Measurements from ENCODE around the gene RAD51C. TPM values are rescaled to one million over a fixed set of nuclear protein-coding genes. Genes with fewer than 3 reads are reported as not detected.
"Not testable (repeated sequence)": the region's sequence is repeated elsewhere in the genome, so short reads cannot be mapped to it uniquely, and the experiment has no call there.

The RAD51C gene
- total RNA-seq, 1 donor from 2014 or later: 73.6 TPM

DNA sequence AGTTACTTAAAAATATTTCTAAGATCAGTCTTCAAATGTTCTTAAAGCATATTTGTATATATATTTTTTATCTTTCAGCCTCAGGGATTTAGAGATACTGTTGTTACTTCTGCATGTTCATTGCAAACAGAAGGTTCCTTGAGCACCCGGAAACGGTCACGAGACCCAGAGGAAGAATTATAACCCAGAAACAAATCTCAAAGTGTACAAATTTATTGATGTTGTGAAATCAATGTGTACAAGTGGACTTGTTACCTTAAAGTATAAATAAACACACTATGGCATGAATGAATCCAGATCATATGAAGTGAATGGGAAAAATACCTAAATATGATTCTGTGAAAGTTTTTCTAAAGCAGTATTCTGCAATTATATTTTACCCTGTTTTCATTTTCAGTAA lies 41.6 kb downstream of the RAD51C start:
- no peak overlapping the region for H3K4me3 ChIP-seq (ENCODE audit: low read depth, low read length)
- no peak for DNase-seq (ENCODE audit: low read depth)
- TF ChIP-seq, protein P1, sequence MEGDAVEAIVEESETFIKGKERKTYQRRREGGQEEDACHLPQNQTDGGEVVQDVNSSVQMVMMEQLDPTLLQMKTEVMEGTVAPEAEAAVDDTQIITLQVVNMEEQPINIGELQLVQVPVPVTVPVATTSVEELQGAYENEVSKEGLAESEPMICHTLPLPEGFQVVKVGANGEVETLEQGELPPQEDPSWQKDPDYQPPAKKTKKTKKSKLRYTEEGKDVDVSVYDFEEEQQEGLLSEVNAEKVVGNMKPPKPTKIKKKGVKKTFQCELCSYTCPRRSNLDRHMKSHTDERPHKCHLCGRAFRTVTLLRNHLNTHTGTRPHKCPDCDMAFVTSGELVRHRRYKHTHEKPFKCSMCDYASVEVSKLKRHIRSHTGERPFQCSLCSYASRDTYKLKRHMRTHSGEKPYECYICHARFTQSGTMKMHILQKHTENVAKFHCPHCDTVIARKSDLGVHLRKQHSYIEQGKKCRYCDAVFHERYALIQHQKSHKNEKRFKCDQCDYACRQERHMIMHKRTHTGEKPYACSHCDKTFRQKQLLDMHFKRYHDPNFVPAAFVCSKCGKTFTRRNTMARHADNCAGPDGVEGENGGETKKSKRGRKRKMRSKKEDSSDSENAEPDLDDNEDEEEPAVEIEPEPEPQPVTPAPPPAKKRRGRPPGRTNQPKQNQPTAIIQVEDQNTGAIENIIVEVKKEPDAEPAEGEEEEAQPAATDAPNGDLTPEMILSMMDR (conservative IDR thresholded peaks at IDR 0.05; ENCODE audit: low read depth, low read length): no peak

DNA sequence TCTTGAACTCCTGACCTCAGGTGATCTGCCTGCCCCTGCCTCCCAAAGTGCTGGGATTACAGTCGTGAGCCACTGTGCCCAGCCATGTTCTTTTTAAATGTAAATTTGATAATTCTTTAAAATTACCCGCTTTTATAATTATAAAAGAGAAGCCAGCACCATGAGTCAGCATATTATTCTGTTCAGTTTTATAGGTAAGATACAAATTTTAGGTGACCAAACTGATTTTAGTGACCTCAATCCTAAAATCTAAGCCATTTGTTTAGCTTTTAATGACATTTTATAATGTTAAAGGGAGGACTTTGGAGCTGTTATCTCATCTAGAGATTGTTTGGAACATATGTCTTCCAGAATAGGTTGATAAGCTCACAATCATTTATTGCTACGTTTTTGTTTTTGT lies 42.4 kb downstream of the RAD51C start:
- no peak overlapping the region for H3K4me3 ChIP-seq (ENCODE audit: low read depth, low read length)
- no peak for DNase-seq (ENCODE audit: low read depth)

DNA sequence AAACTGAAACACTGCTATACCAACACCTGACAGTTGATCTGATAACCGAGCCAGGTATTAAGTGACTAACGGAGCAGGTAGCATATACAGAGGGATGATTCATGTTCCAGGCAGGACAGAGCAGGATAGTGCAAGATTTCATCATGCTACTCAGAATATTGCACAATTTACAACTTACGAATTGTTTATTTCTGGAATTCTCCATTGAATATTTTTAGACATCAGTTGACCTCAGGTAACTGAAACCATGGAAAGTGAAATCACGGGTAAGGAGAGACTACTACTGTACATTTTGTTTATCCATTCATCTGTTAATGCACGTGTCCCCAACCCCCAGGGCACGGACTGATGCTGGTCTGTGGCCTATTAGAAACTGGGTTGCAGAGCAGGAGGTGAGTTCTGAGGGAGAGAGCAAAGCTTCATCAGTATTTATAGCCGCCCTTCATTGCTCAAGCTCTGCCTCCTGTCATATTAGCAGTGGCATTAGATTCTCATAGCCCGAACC lies 48.8 kb downstream of the RAD51C start:
- no peak overlapping the region for H3K4me3 ChIP-seq (ENCODE audit: low read depth, low read length)
- TF ChIP-seq, protein P1 (conservative IDR thresholded peaks at IDR 0.05; ENCODE audit: low read depth, low read length): no peak
- no peak for DNase-seq (ENCODE audit: low read depth)

More for the DNA sequence above, 42.4 kb downstream of the RAD51C start:
- TF ChIP-seq, protein P1 (conservative IDR thresholded peaks at IDR 0.05; ENCODE audit: low read depth, low read length): no peak

DNA sequence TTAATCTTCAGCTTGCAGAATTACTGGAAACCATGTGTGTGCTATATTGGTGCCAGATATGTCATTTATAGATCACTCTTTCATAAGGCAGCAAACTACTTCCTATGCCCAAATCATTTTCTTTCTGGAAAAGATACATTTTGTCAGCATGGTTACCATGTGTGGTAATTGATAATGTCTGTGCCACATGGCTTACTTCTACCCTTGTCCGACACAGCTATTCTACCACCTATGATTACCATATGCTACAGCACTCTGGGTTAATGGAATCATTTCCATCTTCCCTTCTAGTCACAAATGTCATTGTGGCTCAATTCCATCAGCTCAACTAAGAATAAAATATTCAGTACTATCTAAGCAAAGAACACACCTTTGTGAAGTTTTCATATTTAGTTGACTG lies 55.3 kb downstream of the RAD51C start:
- no peak overlapping the region for H3K4me3 ChIP-seq (ENCODE audit: low read depth, low read length)
- no peak for DNase-seq (ENCODE audit: low read depth)
- TF ChIP-seq, protein P1 (conservative IDR thresholded peaks at IDR 0.05; ENCODE audit: low read depth, low read length): no peak

DNA sequence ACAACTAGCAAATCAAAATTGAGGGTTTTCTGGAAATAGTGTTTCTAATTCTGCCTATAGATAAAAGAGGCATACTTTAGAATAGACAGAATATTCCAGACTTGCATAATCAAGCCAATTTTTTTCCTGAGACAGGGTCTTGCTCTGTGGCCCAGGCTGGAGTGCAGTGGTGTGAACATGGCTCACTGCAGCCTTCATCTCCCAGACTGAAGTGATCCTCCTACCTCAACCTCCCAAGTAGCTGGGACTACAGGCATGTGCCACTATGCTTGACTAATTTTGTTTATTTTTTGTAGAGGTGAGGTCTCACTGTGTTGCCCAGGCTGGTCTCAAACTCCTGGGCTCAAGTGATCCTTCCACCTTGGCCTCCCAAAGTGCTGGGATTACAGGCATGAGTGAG lies 57.2 kb downstream of the RAD51C start:
- DNase-seq (ENCODE audit: low read depth); H3K4me3 ChIP-seq (ENCODE audit: low read depth, low read length): not testable (repeated sequence)

DNA sequence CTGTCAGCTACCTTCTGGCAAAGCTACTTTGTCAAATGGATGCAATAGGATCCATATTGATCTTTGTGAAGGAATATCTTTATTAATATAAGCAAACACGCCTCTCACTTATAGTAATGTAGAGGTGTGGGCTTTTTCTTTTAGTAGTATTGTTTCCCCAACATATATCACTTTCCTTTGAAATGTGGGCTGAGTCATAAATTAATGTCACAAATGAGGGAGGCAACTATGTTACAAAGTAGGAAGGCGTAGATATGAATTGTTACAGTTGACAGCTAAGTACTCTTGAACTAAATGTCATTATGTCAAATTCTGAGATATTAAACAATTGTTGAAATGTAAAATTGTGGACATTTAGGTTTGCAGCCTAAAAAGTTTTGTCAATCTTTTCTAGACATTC lies 60.6 kb downstream of the RAD51C start:
- TF ChIP-seq, protein P1 (conservative IDR thresholded peaks at IDR 0.05; ENCODE audit: low read depth, low read length): no peak
- no peak overlapping the region for H3K4me3 ChIP-seq (ENCODE audit: low read depth, low read length)
- no peak for DNase-seq (ENCODE audit: low read depth)

DNA sequence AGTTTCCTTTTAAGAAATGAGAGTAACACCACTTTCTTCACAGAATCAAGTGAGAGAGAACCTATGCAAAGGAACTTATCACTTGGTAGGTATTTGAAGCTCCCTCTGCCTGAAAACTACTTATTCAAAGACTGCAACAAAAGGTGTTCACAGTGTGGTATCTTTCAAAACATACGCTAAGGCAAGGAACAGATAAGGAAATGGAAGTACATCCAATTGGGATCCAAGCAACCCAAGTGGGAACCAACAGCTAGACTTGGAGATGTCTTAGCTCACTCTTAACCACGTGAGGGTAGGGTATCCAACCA lies 62.8 kb downstream of the RAD51C start:
- TF ChIP-seq, protein P1 (conservative IDR thresholded peaks at IDR 0.05; ENCODE audit: low read depth, low read length): no peak
- peak overlapping the region; percentile 62 for H3K4me3 ChIP-seq (ENCODE audit: low read depth, low read length)
- DNase-seq (ENCODE audit: low read depth): no peak
